Loucy (cell line): ENCODE results near the gene GALNT12.

ENCODE experiments used
- H2AFZ ChIP-seq: fragments of 200-600 bp; sonication (generic); 2 replicates; pipeline ENCODE4 v1.6.0; 2016; ENCODE audit warnings: antibody characterized with exemption, mild to moderate bottlenecking, low read length, moderate library complexity
- H3F3A ChIP-seq: fragments of 200-600 bp; 2 replicates; pipeline ENCODE4 v1.6.0; 2016; ENCODE audit warnings: antibody characterized with exemption, low read depth, mild to moderate bottlenecking
- H3K27me3 ChIP-seq: fragments of 200-600 bp; sonication (generic); 2 replicates; pipeline ENCODE4 v1.6.1; 2014; ENCODE audit warnings: low read length, mild to moderate bottlenecking; ENCODE audit not compliant: insufficient read depth, poor library complexity, severe bottlenecking
- H3K36me3 ChIP-seq: fragments of 200-600 bp; sonication (generic); 2 replicates; pipeline ENCODE4 v1.6.1; 2016; ENCODE audit warnings: low read length; ENCODE audit not compliant: insufficient read depth
- H3K4me1 ChIP-seq: fragments of 200-600 bp; sonication (generic); 2 replicates; pipeline ENCODE4 v1.5.1; 2014; ENCODE audit warnings: low read length, mild to moderate bottlenecking; ENCODE audit not compliant: insufficient read depth, poor library complexity, severe bottlenecking
- H3K4me2 ChIP-seq: fragments of 200-600 bp; sonication (generic); 2 replicates; pipeline ENCODE4 v1.6.0; 2014; ENCODE audit warnings: antibody characterized with exemption, low read length, low read depth, mild to moderate bottlenecking; ENCODE audit not compliant: poor library complexity, severe bottlenecking
- H3K4me3 ChIP-seq: fragments of 200-600 bp; sonication (generic); 2 replicates; pipeline ENCODE4 v1.5.1; 2014; ENCODE audit warnings: low read length, mild to moderate bottlenecking, mixed read lengths; ENCODE audit not compliant: poor library complexity, severe bottlenecking
- H3K79me2 ChIP-seq: fragments of 200-600 bp; sonication (generic); 2 replicates; pipeline ENCODE4 v1.6.1; 2014; ENCODE audit warnings: low read length; ENCODE audit not compliant: insufficient read depth
- H3K9ac ChIP-seq: fragments of 200-600 bp; sonication (generic); 2 replicates; pipeline ENCODE4 v1.6.0; 2014; ENCODE audit warnings: mild to moderate bottlenecking, low read depth, low read length, moderate library complexity; ENCODE audit not compliant: poor library complexity, severe bottlenecking
- H3K9me2 ChIP-seq: fragments of 200-600 bp; sonication (generic); replicated peaks from 2 replicates; pipeline ENCODE4 v1.6.1; 2016; ENCODE audit warnings: low read depth, low read length, mixed read lengths
- H3K9me3 ChIP-seq: fragments of 200-600 bp; sonication (generic); 2 replicates; pipeline ENCODE4 v1.6.1; 2014; ENCODE audit warnings: mild to moderate bottlenecking, antibody characterized with exemption, low read length, low read depth; ENCODE audit not compliant: insufficient read depth
- H4K20me1 ChIP-seq: fragments of 200-600 bp; sonication (generic); 2 replicates; pipeline ENCODE4 v1.6.0; 2014; ENCODE audit warnings: antibody characterized with exemption, low read length, mild to moderate bottlenecking; ENCODE audit not compliant: insufficient read depth, poor library complexity, severe bottlenecking
- CTCF ChIP-seq: fragments of 200-600 bp; sonication (generic); conservative IDR thresholded peaks from 2 replicates; pipeline ENCODE4 v1.5.1; 2014; ENCODE audit warnings: mild to moderate bottlenecking, antibody characterized with exemption, low read length
- EZH2phosphoT487 ChIP-seq: fragments of 200-600 bp; IDR thresholded peaks from 2 replicates; pipeline ENCODE4 v1.6.1; 2018; ENCODE audit warnings: antibody characterized with exemption, mild to moderate bottlenecking, moderate library complexity, borderline replicate concordance

Gene GALNT12

GRCh38 chr9:98839724-98840123 lies 32.3 kb downstream of the GALNT12 start:
- Histone ChIP-seq H2AFZ (no peak overlapping the region), H3K9me3 (no peaks in the 10 kb centered on the region), H3K79me2 (no peaks in the 10 kb centered on the region), H3K9ac (no peak overlapping the region), H4K20me1 (no peaks in the 10 kb centered on the region), H3K36me3 (no peaks in the 10 kb centered on the region), H3K4me1 (no peaks in the 10 kb centered on the region), H3K4me3 (no peak overlapping the region), H3K4me2 (no peak overlapping the region), H3F3A (no peaks in the 10 kb centered on the region), H3K27me3 (no peaks in the 10 kb centered on the region), H3K9me2 (no peaks in the 10 kb centered on the region)
- TF ChIP-seq EZH2phosphoT487: no peak
- TF ChIP-seq CTCF: no peak

- no peaks in the 10 kb centered on the region for H3K36me3 ChIP-seq
- H3K27me3 ChIP-seq: no peaks in the 10 kb centered on the region
- no peak overlapping the region for H3K9ac ChIP-seq
- H3K79me2 ChIP-seq: no peaks in the 10 kb centered on the region
- H3K4me3 ChIP-seq: no peak overlapping the region
- H3F3A ChIP-seq: no peaks in the 10 kb centered on the region
- no peak overlapping the region for H2AFZ ChIP-seq
- no peaks in the 10 kb centered on the region for H3K4me1 ChIP-seq
- no peaks in the 10 kb centered on the region for H4K20me1 ChIP-seq
- H3K9me3 ChIP-seq: no peaks in the 10 kb centered on the region
- H3K9me2 ChIP-seq: no peaks in the 10 kb centered on the region
- H3K4me2 ChIP-seq: no peak overlapping the region
- TF ChIP-seq EZH2phosphoT487 (no peak), CTCF (no peak)
Measured at GRCh38 chr9:98842510-98842909, 35.0 kb downstream of the GALNT12 start.

GRCh38 chr9:98846081-98846480 lies 38.6 kb downstream of the GALNT12 start:
- no peaks in the 10 kb centered on the region for H4K20me1 ChIP-seq

More at GRCh38 chr9:98846081-98846480, 38.6 kb downstream of the GALNT12 start:
- no peak for TF ChIP-seq CTCF
- TF ChIP-seq EZH2phosphoT487: no peak
- Histone ChIP-seq H3F3A (no peaks in the 10 kb centered on the region), H3K36me3 (no peaks in the 10 kb centered on the region), H3K9me3 (no peaks in the 10 kb centered on the region), H3K27me3 (no peaks in the 10 kb centered on the region), H3K79me2 (no peaks in the 10 kb centered on the region), H3K4me3 (no peak overlapping the region), H3K4me2 (no peak overlapping the region), H3K4me1 (no peaks in the 10 kb centered on the region), H2AFZ (no peak overlapping the region), H3K9me2 (no peaks in the 10 kb centered on the region), H3K9ac (no peak overlapping the region)
